Hair follicle dermal papilla cell (primary cell): Measurements from ENCODE around the gene OR5M10. TPM values are rescaled to one million over a fixed set of nuclear protein-coding genes. Genes with fewer than 3 reads are reported as not detected.

Experiments
- total RNA-seq: library from RNA; depleted of rRNA; stranded (reverse); fragments of >200 nt; gene quantifications from 2 replicates; pipeline ENCODE4 v1.2.3, GENCODE V29; 2012

The OR5M10 gene
- total RNA-seq, result not detected in 2 replicates

GRCh38 chr11:56577621-56578020 lies at the start of gene OR5M10:
Gene OR5M10, minus strand, starts transcription at chr11:56577721. Its CDS starts 0 bp downstream, at chr11:56577721.

GRCh38 chr11:56543157-56543556 lies 34.4 kb downstream of the OR5M10 start, which contains the start of gene OR5M11:
Gene OR5M11, minus strand, starts transcription at chr11:56543257. Its CDS starts 0 bp downstream, at chr11:56543257.

Other genes with a start within 250 kb of the OR5M10 start
- not detected in 2 replicates for gene OR8K1, start 231.7 kb downstream of the OR5M10 start, total RNA-seq
- not detected in 2 replicates for gene OR8J1, start 223.4 kb downstream of the OR5M10 start, total RNA-seq
- not detected in 2 replicates for gene OR8U1, start 202.1 kb downstream of the OR5M10 start, total RNA-seq
- not detected in 2 replicates for gene OR5AL1, start 165.0 kb downstream of the OR5M10 start, total RNA-seq
- not detected in 2 replicates for gene OR5M3, start 104.4 kb downstream of the OR5M10 start, total RNA-seq
- not detected in 2 replicates for gene OR5M8, start 86.4 kb downstream of the OR5M10 start, total RNA-seq
- not detected in 2 replicates for gene OR5M11, start 34.5 kb downstream of the OR5M10 start, total RNA-seq
- not detected in 2 replicates for gene OR5M1, start 37.2 kb upstream of the OR5M10 start, total RNA-seq
- not detected in 2 replicates for gene OR5AP2, start 64.7 kb upstream of the OR5M10 start, total RNA-seq
- gene OR5AR1, start 86.0 kb upstream of the OR5M10 start, total RNA-seq, result not detected in 2 replicates
- not detected in 2 replicates for gene OR9G1, start 121.4 kb upstream of the OR5M10 start, total RNA-seq
- not detected in 2 replicates for gene OR9G4, start 171.0 kb upstream of the OR5M10 start, total RNA-seq